Activated T-helper 1 cell treated with anti-CD3 and anti-CD28 coated beads, Interleukin-12 subunit alpha, Interleukin-12 subunit beta, Interleukin-2, Interleukin-4 antibody, amounts not matched to agents 30 ng/mL and 10 ng/mL and 1 ng/mL, durations not matched to agents 14 hours and 24 hours and 36 hours (primary cell): Measurements from ENCODE around the gene PIAS4. TPM values are rescaled to one million over a fixed set of nuclear protein-coding genes. Genes with fewer than 3 reads are reported as not detected.

Experiments used
- DNase-seq: peaks from one replicate; pipeline ENCODE4 v3.0.0; 2021; ENCODE audit warnings: low spot score
- H3K27ac Mint-ChIP-seq: one replicate; pipeline ENCODE4 v1.8.0; 2021; ENCODE audit warnings: mild to moderate bottlenecking, mixed read lengths
- H3K27me3 Mint-ChIP-seq: one replicate; pipeline ENCODE4 v1.8.0; 2022; ENCODE audit warnings: mild to moderate bottlenecking, moderate library complexity, mixed read lengths; ENCODE audit not compliant: insufficient read depth
- H3K36me3 Mint-ChIP-seq: one replicate; pipeline ENCODE4 v1.8.0; 2021; ENCODE audit warnings: low read depth, mixed read lengths
- H3K4me1 Mint-ChIP-seq: one replicate; pipeline ENCODE4 v1.8.0; 2021; ENCODE audit warnings: low read depth, mixed read lengths
- H3K4me3 Mint-ChIP-seq: one replicate; pipeline ENCODE4 v1.8.0; 2021; ENCODE audit warnings: mild to moderate bottlenecking, moderate library complexity, mixed read lengths
- H3K9me3 Mint-ChIP-seq: one replicate; pipeline ENCODE4 v1.8.0; 2021; ENCODE audit warnings: mixed read lengths
- intact Hi-C: fragments of 100-400 bp; cut with micrococcal nuclease; formaldehyde crosslinking; loops from one replicate; pipeline ENCODE4 v1.15.1; 2024
- total RNA-seq: library from RNA; stranded (reverse); gene quantifications from 2 replicates; pipeline ENCODE4 v1.2.3, GENCODE V29; 2022

The PIAS4 gene
- total RNA-seq, 1 donor from 2014 or later: 41.0 TPM

DNA sequence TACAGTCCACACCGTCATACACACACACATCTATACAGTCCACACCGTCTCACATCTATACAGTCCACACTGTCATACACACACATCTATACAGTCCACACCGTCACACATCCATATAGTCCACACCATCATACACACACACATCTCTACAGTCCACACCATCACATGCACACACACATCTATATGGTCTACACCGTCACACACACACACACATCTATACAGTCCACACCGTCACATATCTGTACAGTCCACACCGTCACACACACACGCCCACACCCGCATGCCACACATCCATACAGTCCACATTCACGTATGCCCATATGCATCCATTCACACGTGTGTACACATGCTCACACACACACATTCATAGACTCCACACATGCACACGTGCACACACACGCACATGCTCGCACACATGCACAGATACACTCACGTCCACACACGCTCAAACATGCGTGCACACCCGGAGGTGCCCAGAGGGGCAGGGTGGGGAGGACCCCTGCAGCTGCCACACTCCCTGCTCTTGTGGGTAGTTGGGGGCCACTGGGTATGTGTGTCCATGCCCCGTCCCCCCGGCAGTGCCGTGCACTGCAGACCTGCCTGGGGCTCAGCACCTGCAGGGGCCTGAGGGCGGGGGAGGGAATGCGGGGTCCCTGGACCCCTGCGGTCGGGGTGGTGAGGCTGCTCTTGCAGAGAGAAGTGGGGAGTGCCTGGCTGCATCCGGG is 29.2 kb downstream of the PIAS4 start:
- no peaks in the 10 kb centered on the region for H3K4me1 Mint-ChIP-seq
- H3K27ac Mint-ChIP-seq: no peak overlapping the region
- H3K9me3 Mint-ChIP-seq: no peaks in the 10 kb centered on the region
- no peaks in the 10 kb centered on the region for H3K27me3 Mint-ChIP-seq
- DNase-seq: no peak
- no peak overlapping the region for H3K4me3 Mint-ChIP-seq
- H3K36me3 Mint-ChIP-seq: peaks cover 2% of the 10 kb centered on the region
- intact Hi-C loops: no loop called here

DNA sequence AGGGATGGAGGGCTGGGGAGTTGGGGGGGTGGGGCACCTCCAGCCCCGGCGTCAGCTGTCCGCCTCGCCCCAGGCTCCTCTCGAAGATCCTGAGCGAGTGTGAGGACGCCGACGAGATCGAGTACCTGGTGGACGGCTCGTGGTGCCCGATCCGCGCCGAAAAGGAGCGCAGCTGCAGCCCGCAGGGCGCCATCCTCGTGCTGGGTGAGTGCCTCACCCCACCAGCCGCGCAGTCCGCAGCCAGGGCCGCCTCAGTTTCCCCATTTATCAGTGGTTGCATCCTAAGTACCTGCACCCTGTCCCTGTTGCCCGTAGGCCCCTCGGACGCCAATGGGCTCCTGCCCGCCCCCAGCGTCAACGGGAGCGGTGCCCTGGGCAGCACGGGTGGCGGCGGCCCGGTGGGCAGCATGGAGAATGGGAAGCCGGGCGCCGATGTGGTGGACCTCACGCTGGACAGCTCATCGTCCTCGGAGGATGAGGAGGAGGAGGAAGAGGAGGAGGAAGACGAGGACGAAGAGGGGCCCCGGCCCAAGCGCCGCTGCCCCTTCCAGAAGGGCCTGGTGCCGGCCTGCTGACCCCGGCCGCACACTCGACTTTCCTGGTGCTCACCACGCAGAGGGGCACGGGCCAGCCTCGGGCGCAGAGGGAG is 29.9 kb downstream of the PIAS4 start:
- Mint-ChIP-seq H3K36me3 (peaks cover 2% of the 10 kb centered on the region), H3K27ac (peak overlapping the region; percentile 38), H3K4me1 (no peaks in the 10 kb centered on the region), H3K27me3 (no peaks in the 10 kb centered on the region), H3K4me3 (no peak overlapping the region), H3K9me3 (no peaks in the 10 kb centered on the region)
- DNase-seq: no peak
- intact Hi-C loops: no loop called here

DNA sequence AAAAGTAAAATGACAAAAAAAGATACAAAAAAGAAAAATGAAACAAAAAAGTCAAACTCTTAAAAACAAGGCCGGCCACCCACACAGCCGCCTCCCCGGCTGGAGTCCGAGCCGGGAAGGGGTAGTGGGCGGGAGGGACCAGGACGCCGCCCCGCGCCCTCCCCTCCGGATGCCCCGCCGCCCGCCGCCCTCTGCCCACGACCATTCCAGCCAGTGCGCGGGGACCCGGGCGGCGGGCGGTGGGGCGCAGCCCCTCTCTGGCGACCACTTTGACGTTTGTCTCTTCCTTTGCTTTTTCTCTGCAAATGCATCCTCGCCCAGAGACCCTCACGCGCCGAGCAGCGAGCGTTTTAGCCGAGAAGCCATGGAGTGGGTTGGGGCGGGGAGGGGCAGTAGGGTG is 30.5 kb downstream of the PIAS4 start:
- Mint-ChIP-seq H3K27ac (no peak overlapping the region), H3K27me3 (no peaks in the 10 kb centered on the region), H3K9me3 (no peaks in the 10 kb centered on the region), H3K4me1 (no peaks in the 10 kb centered on the region), H3K4me3 (no peak overlapping the region), H3K36me3 (peaks cover 2% of the 10 kb centered on the region)
- no peak for DNase-seq
- intact Hi-C loops: no loop called here

DNA sequence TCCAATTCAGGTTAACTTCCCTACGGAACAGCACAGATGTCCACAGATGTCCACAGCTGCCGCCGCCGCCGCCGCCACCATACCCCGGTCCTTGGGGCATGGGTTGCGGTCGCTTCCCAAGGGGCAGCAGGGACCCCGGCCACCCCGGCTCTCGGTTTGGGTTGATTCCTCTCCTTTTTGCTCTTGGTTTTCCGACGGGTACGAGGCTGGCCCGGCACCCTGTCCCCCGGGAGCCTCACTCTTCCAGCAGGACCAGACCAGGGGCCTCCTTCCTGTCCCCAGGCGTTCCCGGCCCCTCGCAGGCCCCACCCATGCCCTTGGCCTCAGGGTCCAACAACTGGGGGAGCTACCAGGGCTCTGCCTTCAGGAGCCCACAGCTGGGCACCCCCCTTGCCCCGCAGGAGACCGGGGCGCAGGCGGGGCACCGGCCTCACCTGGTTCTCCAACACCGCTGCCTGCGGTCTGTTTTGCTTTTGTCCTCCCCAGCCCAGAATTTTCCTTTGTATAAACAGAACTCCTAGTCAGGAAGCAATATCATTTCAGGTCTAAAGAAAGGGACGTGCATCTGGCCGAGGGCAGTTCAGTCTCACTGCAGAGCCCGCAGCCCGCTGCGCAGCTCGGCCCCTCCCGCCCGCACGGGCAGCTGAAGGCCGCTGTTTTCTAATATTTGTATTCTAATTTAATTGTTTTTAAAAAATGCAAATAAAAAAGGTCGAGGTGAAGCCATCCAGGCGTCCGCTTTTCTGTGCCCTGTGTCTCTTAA is 31.3 kb downstream of the PIAS4 start:
- Mint-ChIP-seq H3K27me3 (no peaks in the 10 kb centered on the region), H3K9me3 (no peaks in the 10 kb centered on the region), H3K36me3 (peaks cover 2% of the 10 kb centered on the region), H3K4me1 (no peaks in the 10 kb centered on the region), H3K27ac (no peak overlapping the region), H3K4me3 (no peak overlapping the region)
- DNase-seq: no peak
- intact Hi-C loops: no loop called here

DNA sequence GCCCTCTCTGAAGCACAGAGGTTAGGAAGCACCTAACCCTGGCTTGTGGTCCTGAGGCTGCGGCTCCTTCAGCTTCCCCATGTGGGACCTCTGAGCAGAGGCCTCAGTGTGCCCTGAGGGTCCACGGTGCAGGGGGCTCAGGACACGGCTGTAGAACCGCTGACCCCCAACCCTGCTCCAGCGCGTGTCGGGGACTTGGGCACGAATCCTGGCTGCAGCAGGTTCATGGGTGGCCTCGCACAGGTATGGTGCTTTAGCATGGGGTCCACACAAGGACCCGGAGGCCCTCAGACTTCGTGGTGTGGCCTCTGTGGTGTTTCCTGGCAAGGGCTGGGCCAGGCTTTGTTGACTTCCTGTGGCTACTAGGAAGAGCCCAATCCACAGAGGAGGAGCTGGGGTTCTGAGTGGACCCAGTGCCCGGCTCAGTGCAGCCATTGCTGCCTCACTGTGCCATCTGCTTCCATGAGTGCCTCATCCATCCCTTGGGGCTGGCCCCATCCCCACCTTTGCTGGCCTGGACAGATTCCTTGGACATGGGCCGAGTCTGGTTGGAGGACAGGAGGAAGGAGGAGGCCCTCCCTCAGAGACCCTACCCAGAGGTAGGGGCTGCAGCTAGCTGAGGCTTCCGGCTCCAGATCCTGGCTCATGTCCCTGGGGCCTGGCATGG is 34.7 kb downstream of the PIAS4 start:
- no peak for DNase-seq
- Mint-ChIP-seq H3K36me3 (peaks cover 8% of the 10 kb centered on the region), H3K9me3 (no peaks in the 10 kb centered on the region), H3K4me3 (no peak overlapping the region), H3K27me3 (no peaks in the 10 kb centered on the region), H3K27ac (no peak overlapping the region), H3K4me1 (no peaks in the 10 kb centered on the region)
- intact Hi-C loops: no loop called here

DNA sequence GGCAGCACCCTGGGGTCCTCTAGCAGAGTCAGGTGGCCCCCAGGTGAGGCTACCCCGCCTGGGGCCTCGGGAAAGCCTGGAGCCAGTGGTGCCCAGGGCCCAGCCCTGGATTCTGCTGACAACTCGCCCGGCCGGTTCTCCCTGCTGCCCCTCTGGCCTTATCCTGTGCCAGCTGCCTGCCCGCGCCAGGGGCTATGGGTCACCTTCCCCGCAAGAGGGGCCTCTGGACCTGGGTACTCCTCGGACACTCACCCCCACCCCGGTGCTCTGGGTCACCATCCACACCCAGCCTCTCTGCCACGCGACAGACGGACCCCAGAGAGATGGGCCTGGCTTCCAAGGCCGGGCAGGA is 35.2 kb downstream of the PIAS4 start:
- Mint-ChIP-seq H3K4me3 (no peak overlapping the region), H3K9me3 (no peaks in the 10 kb centered on the region), H3K27me3 (no peaks in the 10 kb centered on the region), H3K27ac (no peak overlapping the region), H3K36me3 (peaks cover 8% of the 10 kb centered on the region), H3K4me1 (no peaks in the 10 kb centered on the region)
- DNase-seq: no peak
- intact Hi-C loops: no loop called here

DNA sequence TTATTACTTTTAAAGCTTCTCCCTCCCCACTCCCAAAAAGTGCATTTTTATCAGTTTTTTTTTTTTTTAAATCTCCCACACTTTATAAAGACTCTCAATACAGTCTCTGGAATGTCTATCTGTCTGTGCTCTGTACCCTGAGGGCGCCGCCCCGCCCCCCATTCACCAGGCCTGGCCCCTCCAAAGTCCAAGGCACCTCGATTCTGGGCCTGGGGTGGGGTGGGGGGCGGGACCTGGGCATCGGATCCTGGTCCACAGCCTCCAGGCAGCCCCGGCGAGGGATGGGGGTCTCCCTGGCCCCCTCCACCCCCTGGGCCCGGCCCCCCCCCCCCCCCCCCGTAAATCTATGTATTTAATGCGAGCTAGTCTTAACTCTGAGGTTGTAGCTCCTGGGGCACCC is 35.9 kb downstream of the PIAS4 start:
- intact Hi-C loops: no loop called here
- Mint-ChIP-seq H3K4me3 (no peak overlapping the region), H3K36me3 (peaks cover 8% of the 10 kb centered on the region), H3K4me1 (no peaks in the 10 kb centered on the region), H3K27ac (no peak overlapping the region), H3K9me3 (no peaks in the 10 kb centered on the region), H3K27me3 (no peaks in the 10 kb centered on the region)
- no peak for DNase-seq

DNA sequence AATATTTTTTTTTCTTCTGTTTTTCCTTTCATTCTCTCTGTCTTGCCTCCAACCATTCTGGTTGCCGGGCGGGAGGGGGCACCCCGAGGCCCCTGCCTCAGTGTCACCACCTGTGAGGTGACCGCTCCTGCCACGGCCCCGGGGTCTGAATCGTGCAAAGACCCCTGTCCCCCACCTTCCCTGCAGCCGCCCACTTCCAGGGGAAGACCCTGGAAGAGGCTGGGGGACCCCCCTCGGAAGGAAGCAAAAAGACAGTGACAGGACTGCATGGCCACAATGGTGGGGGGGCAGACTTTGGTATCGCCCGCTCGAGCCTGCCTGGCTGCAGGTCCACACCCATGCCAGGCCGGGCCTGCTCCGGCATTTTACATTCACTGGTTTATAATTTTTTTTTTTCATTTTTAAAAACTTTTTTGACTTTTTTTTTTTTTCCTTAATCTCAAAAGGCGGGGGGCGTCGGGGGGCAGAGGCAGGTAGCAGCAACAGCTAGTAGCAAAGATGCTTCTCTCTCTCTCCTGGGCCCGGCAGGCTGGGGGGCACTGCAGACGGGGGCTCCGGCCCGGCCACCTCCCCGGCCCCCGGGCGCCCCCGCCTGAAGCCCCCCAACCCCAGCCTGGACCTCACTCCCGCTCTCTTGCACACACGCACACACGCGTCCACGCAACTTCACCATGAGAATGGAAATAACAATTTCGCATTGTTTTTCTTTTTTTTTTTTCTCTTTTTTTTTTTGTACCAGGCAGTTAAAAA is 36.6 kb downstream of the PIAS4 start:
- Mint-ChIP-seq H3K36me3 (peaks cover 8% of the 10 kb centered on the region), H3K27ac (no peak overlapping the region), H3K27me3 (no peaks in the 10 kb centered on the region), H3K4me1 (no peaks in the 10 kb centered on the region), H3K9me3 (no peaks in the 10 kb centered on the region), H3K4me3 (no peak overlapping the region)
- intact Hi-C loops: no loop called here
- no peak for DNase-seq

DNA sequence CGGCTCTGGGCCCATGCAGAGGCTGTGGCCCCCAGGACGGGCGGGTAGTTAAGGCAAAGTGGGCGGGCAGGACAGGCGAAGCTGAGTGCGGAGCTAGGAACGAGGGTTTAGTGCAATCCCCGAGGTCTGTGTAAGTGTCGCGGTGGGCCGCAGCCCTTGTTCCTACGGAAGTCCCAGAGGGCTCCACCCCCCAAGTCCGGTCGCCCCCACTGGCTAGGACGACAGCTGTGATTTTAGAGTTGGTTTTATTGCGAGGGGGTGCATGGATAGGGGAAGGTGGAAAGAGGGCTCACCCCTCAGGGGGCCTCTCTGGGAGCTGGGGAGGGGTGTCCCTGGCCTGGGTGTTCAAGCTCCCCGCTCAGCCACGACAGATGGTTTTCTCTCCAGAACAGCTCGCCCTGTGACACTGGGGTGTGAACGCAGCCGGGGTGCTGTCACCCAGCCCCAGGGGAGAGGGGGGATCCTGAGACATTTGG is 37.5 kb downstream of the PIAS4 start:
- no peak for DNase-seq
- no peaks in the 10 kb centered on the region for H3K9me3 Mint-ChIP-seq
- H3K4me3 Mint-ChIP-seq: no peak overlapping the region
- intact Hi-C loops: no loop called here
- peaks cover 11% of the 10 kb centered on the region for H3K36me3 Mint-ChIP-seq
- no peaks in the 10 kb centered on the region for H3K27me3 Mint-ChIP-seq
- no peaks in the 10 kb centered on the region for H3K4me1 Mint-ChIP-seq
- no peak overlapping the region for H3K27ac Mint-ChIP-seq

DNA sequence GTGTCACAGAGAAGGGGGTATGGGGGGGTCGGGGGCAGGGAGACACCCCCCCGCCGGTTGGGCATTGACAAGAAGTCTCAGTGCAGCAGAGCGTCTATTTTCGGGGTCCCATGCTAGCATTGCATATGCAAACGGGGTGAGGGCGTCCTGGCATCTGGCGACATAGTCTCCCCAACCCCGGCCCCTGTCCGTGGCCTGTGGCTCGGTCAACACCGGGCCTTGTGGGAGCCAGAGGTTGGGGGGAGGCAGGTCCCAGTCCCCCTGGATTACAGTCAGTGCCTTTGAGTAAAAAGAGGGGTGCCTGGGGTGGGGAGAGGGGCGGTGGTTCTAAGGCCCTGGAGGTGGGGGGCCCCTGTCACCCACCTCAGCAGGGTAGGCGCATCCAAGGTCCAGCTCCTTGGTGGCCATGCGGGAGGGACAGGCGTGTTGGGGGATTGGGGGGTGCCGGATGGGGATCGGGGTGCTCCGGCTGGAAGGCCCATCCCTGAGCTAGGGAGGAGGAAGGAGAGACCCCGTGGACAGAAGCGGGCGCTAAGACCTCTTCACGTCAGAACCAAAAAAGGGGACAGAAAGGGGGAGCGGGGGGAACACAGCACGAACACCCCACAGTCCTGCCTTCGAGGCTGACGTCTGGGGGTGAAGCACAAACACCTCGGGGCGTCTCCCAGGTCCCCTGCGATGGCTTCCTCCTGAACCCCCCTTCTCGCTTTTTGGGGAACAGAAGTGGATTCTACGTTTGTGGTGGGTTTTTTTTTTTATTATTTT is 38.2 kb downstream of the PIAS4 start:
- intact Hi-C loops: no loop called here
- Mint-ChIP-seq H3K9me3 (no peaks in the 10 kb centered on the region), H3K27ac (no peak overlapping the region), H3K27me3 (no peaks in the 10 kb centered on the region), H3K4me3 (no peak overlapping the region), H3K4me1 (peaks cover 4% of the 10 kb centered on the region), H3K36me3 (peaks cover 16% of the 10 kb centered on the region)
- no peak for DNase-seq

DNA sequence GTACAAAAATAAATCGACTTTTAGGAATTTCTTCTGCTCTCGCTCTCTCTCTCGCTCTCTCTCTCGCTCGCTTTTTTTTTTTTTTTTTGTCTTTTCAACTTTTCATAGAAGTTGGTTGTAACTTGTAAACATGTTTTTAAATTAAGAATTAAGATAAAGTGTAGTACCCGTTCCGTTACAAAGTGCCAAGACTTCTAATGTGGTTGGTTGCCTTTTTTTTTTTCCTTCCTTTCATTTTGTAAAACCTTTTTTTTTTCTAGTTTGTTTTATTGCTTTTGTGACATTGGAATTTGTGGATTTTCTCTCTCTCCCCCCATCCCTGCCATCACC is 38.8 kb downstream of the PIAS4 start:
- Mint-ChIP-seq H3K27ac (no peak overlapping the region), H3K36me3 (peaks cover 20% of the 10 kb centered on the region), H3K4me1 (peaks cover 8% of the 10 kb centered on the region), H3K4me3 (no peak overlapping the region), H3K9me3 (no peaks in the 10 kb centered on the region), H3K27me3 (no peaks in the 10 kb centered on the region)
- DNase-seq: no peak
- intact Hi-C loops: no loop called here
